GM12878 (cell line): ENCODE data around the gene RABEP1. TPM values are rescaled to one million over a fixed set of nuclear protein-coding genes. Genes with fewer than 3 reads are reported as not detected.

Source experiments
- BCLAF1 ChIP-seq: fragments of 450-650 bp; IDR thresholded peaks from 2 replicates; pipeline ENCODE4 v1.6.1; 2017; ENCODE audit warnings: antibody characterized with exemption, mild to moderate bottlenecking, moderate library complexity
- CEBPB ChIP-seq, 2 experiments: fragments of 150-350 bp in 1 of 2; IDR thresholded peaks; 2 replicates each; pipeline ENCODE4 v1.6.1; 2012 to 2014; ENCODE audit warnings: low read depth in 2 of 2, low read length in 2 of 2, borderline replicate concordance in 1 of 2, inconsistent platforms in 1 of 2
- GABPA ChIP-seq: IDR thresholded peaks from 2 replicates; pipeline ENCODE4 v1.6.1; 2014; ENCODE audit warnings: antibody characterized with exemption, low read depth, mild to moderate bottlenecking, inconsistent platforms
- HDGF ChIP-seq: fragments of 450-650 bp; IDR thresholded peaks from 2 replicates; pipeline ENCODE4 v1.6.1; 2016; ENCODE audit warnings: antibody characterized with exemption
- IKZF1 ChIP-seq: fragments of 450-650 bp; conservative IDR thresholded peaks from 2 replicates; pipeline ENCODE4 v1.6.1; 2017; ENCODE audit warnings: antibody characterized with exemption, mild to moderate bottlenecking
- NRF1 ChIP-seq: conservative IDR thresholded peaks from 2 replicates; pipeline ENCODE4 v1.6.1; 2011; ENCODE audit warnings: mild to moderate bottlenecking, low read depth, low read length, improper control_type of control experiment
- RUNX3 ChIP-seq: IDR thresholded peaks from 2 replicates; pipeline ENCODE4 v1.6.1; 2012; ENCODE audit warnings: low read length, inconsistent platforms
- STAT3 ChIP-seq: IDR thresholded peaks from 2 replicates; pipeline ENCODE4 v1.6.1; 2011; ENCODE audit warnings: low read depth, low read length, improper control_type of control experiment
- ZBED1 ChIP-seq: IDR thresholded peaks from 2 replicates; pipeline ENCODE4 v1.6.1; 2016; ENCODE audit warnings: borderline replicate concordance
- ZNF384 ChIP-seq: IDR thresholded peaks from 2 replicates; pipeline ENCODE4 v1.6.1; 2012; ENCODE audit warnings: low read depth, mild to moderate bottlenecking, low read length, improper control_type of control experiment, borderline replicate concordance
- ZZZ3 ChIP-seq: IDR thresholded peaks from 2 replicates; pipeline ENCODE4 v1.6.1; 2011; ENCODE audit warnings: low read depth; ENCODE audit not compliant: control insufficient read depth, insufficient read length
- polyA plus RNA-seq, 11 experiments: library from polyadenylated mRNA; depleted of rRNA in 4 of 11; unstranded in 6 of 11; stranded (reverse) in 5 of 11; fragments of >200 nt; fragmentation: Nextera tagmentation in 4 of 11; fragmentation: Illumina TruSeq in 1 of 11; extraction: Ambion mirVana in 4 of 11; extraction: Trizol in 1 of 11; gene quantifications; 1 replicate in 1 of 11; 2 replicates in 10 of 11; pipeline versions ENCODE4 v1.2.1 to v1.2.3, GENCODE V29; 2011 to 2016; ENCODE audit warnings: inconsistent platforms in 2 of 11, missing spikeins in 2 of 11, low read depth in 1 of 11
- total RNA-seq, 4 experiments: library from RNA; depleted of rRNA in 3 of 4; stranded (reverse); fragments of >200 nt in 3 of 4; fragmentation: Illumina TruSeq in 1 of 4; extraction: Trizol in 1 of 4; gene quantifications; 2 replicates each; pipeline versions ENCODE4 v1.2.1 to v1.2.3, GENCODE V29; 2013 to 2021
- TF ChIP-seq, protein P1 (sequence below): IDR thresholded peaks from 2 replicates; pipeline ENCODE4 v1.6.1; 2011; ENCODE audit warnings: low read depth, low read length, improper control_type of control experiment, borderline replicate concordance
- TF ChIP-seq, protein P2 (sequence below): fragments of 450-650 bp; IDR thresholded peaks from 2 replicates; pipeline ENCODE4 v1.6.1; 2017; ENCODE audit warnings: low read depth, mild to moderate bottlenecking, moderate library complexity
- TF ChIP-seq, protein P3 (sequence below): IDR thresholded peaks from 2 replicates; pipeline ENCODE4 v1.6.1; 2012; ENCODE audit warnings: improper control_type of control experiment, low read depth, low read length; ENCODE audit not compliant: insufficient replicate concordance
- TF ChIP-seq, protein P4 (sequence below): fragments of 450-650 bp; conservative IDR thresholded peaks from 2 replicates; pipeline ENCODE4 v1.6.1; 2017; ENCODE audit warnings: mild to moderate bottlenecking, moderate library complexity

RABEP1 gene
- total and polyA plus RNA-seq, 10 of the 15 experiments (the other 5 are each of a cell fraction or from before 2014, with no cell fraction given) = 13.4 to 71.4 (median 59.8) TPM

DNA sequence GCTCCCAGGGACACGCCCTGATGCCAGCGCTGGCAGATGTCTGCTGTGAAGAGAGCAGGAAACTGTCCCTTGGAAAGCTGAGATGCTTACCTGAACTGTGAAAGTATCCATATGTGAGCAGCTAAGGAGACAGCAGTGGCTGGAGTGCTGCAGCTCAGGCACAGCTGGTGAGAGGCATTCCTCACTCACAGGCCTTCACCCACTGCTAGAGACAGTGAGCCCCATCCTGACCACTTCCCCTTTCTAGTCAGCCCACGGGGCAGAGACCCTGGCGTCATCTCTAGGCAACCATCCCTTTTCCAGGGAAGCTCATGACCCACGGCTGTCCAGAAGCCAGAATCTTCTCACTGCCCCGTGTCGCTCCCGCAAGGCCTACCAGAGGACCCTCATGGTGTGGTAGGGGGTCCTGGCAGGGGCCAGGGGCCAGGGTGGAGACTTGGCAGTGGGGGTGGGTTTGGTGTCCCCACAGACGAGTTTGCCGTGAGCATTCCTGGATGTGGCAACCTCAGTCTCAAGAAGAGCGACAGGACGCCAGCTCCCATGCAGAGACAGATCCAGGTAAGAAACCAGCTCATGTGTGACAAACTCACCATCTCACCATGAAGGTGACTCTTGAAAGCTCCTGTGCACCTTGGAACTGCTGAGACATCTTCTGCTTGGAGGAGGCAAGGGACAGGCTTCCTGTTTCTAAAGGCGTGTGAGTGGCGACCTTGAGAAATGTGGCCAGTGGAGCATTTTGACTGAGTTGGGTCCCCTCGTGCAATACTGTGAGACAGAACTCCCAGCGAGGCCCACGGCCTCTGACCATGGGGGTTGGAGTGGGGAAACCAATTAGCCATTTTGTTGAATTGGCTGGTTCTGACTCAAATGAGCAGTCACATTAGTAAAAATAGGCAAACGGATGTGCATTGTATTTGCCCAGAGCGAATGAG, 47.2 kb upstream of the RABEP1 start, which contains the start of gene SCIMP (continued):
- TF ChIP-seq, protein P1, sequence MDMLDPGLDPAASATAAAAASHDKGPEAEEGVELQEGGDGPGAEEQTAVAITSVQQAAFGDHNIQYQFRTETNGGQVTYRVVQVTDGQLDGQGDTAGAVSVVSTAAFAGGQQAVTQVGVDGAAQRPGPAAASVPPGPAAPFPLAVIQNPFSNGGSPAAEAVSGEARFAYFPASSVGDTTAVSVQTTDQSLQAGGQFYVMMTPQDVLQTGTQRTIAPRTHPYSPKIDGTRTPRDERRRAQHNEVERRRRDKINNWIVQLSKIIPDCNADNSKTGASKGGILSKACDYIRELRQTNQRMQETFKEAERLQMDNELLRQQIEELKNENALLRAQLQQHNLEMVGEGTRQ = no peak
- TF ChIP-seq GABPA (no peak), ZBED1 (peak; percentile 91; the same call in 1 of the 2 replicates), BCLAF1 (no peak), IKZF1 (peak; percentile 100), CEBPB (IDR thresholded peaks at IDR 0.05; ENCODE audit: borderline replicate concordance in 1 of 2, low read depth in 2 of 2, low read length in 2 of 2) (no peak), STAT3 (0 out of 2 replicates have a peak, but pooled peaks have one; percentile 39), ZNF384 (no peak; the same call in 1 of the 2 replicates), RUNX3 (peak; percentile 94), NRF1 (no peak), HDGF (peak; percentile 28; the same call in 1 of the 2 replicates), ZZZ3 (no peak)
- TF ChIP-seq, protein P2, sequence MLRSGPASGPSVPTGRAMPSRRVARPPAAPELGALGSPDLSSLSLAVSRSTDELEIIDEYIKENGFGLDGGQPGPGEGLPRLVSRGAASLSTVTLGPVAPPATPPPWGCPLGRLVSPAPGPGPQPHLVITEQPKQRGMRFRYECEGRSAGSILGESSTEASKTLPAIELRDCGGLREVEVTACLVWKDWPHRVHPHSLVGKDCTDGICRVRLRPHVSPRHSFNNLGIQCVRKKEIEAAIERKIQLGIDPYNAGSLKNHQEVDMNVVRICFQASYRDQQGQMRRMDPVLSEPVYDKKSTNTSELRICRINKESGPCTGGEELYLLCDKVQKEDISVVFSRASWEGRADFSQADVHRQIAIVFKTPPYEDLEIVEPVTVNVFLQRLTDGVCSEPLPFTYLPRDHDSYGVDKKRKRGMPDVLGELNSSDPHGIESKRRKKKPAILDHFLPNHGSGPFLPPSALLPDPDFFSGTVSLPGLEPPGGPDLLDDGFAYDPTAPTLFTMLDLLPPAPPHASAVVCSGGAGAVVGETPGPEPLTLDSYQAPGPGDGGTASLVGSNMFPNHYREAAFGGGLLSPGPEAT = peak; percentile 91
- TF ChIP-seq, protein P3, sequence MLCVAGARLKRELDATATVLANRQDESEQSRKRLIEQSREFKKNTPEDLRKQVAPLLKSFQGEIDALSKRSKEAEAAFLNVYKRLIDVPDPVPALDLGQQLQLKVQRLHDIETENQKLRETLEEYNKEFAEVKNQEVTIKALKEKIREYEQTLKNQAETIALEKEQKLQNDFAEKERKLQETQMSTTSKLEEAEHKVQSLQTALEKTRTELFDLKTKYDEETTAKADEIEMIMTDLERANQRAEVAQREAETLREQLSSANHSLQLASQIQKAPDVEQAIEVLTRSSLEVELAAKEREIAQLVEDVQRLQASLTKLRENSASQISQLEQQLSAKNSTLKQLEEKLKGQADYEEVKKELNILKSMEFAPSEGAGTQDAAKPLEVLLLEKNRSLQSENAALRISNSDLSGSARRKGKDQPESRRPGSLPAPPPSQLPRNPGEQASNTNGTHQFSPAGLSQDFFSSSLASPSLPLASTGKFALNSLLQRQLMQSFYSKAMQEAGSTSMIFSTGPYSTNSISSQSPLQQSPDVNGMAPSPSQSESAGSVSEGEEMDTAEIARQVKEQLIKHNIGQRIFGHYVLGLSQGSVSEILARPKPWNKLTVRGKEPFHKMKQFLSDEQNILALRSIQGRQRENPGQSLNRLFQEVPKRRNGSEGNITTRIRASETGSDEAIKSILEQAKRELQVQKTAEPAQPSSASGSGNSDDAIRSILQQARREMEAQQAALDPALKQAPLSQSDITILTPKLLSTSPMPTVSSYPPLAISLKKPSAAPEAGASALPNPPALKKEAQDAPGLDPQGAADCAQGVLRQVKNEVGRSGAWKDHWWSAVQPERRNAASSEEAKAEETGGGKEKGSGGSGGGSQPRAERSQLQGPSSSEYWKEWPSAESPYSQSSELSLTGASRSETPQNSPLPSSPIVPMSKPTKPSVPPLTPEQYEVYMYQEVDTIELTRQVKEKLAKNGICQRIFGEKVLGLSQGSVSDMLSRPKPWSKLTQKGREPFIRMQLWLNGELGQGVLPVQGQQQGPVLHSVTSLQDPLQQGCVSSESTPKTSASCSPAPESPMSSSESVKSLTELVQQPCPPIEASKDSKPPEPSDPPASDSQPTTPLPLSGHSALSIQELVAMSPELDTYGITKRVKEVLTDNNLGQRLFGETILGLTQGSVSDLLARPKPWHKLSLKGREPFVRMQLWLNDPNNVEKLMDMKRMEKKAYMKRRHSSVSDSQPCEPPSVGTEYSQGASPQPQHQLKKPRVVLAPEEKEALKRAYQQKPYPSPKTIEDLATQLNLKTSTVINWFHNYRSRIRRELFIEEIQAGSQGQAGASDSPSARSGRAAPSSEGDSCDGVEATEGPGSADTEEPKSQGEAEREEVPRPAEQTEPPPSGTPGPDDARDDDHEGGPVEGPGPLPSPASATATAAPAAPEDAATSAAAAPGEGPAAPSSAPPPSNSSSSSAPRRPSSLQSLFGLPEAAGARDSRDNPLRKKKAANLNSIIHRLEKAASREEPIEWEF = no peak
- TF ChIP-seq, protein P4, sequence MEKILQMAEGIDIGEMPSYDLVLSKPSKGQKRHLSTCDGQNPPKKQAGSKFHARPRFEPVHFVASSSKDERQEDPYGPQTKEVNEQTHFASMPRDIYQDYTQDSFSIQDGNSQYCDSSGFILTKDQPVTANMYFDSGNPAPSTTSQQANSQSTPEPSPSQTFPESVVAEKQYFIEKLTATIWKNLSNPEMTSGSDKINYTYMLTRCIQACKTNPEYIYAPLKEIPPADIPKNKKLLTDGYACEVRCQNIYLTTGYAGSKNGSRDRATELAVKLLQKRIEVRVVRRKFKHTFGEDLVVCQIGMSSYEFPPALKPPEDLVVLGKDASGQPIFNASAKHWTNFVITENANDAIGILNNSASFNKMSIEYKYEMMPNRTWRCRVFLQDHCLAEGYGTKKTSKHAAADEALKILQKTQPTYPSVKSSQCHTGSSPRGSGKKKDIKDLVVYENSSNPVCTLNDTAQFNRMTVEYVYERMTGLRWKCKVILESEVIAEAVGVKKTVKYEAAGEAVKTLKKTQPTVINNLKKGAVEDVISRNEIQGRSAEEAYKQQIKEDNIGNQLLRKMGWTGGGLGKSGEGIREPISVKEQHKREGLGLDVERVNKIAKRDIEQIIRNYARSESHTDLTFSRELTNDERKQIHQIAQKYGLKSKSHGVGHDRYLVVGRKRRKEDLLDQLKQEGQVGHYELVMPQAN = no peak; the same call in 1 of the 2 replicates
